ENCODE measurements around the gene IPO13. TPM values are rescaled to one million over a fixed set of nuclear protein-coding genes. Genes with fewer than 3 reads are reported as not detected.

Gene IPO13
- total RNA-seq, 2 donors from 2014 or later, result 22.2 to 34.3 TPM

GRCh38 chr1:43954036-43954435 lies 7.3 kb downstream of the IPO13 start:
- no peak overlapping the region for H3K4me3 ChIP-seq
- TF ChIP-seq, protein P1, sequence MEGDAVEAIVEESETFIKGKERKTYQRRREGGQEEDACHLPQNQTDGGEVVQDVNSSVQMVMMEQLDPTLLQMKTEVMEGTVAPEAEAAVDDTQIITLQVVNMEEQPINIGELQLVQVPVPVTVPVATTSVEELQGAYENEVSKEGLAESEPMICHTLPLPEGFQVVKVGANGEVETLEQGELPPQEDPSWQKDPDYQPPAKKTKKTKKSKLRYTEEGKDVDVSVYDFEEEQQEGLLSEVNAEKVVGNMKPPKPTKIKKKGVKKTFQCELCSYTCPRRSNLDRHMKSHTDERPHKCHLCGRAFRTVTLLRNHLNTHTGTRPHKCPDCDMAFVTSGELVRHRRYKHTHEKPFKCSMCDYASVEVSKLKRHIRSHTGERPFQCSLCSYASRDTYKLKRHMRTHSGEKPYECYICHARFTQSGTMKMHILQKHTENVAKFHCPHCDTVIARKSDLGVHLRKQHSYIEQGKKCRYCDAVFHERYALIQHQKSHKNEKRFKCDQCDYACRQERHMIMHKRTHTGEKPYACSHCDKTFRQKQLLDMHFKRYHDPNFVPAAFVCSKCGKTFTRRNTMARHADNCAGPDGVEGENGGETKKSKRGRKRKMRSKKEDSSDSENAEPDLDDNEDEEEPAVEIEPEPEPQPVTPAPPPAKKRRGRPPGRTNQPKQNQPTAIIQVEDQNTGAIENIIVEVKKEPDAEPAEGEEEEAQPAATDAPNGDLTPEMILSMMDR (IDR thresholded peaks at IDR 0.05), result no peak
- no peak for DNase-seq (ENCODE audit: low spot score)
- H3K4me1 ChIP-seq (ENCODE audit: control insufficient read depth in 1 of 2, low read depth in 2 of 2), result peaks cover 0 to 2% of the 10 kb centered on the region in 2 donors
- no peaks in the 10 kb centered on the region for H3K27me3 ChIP-seq (replicated peaks; ENCODE audit: insufficient read depth)
- ATAC-seq (ENCODE audit: insufficient number of reproducible peaks, low FRiP score, low read depth), result no peak
- no peak overlapping the region for H3K27ac ChIP-seq
- H3K36me3 ChIP-seq, result peaks cover 23% of the 10 kb centered on the region
- H3K9me3 ChIP-seq, result no peaks in the 10 kb centered on the region

GRCh38 chr1:43956234-43956633 lies 9.5 kb downstream of the IPO13 start:
- no peak overlapping the region for H3K27ac ChIP-seq
- ATAC-seq (ENCODE audit: insufficient number of reproducible peaks, low FRiP score, low read depth) (no peak), DNase-seq (ENCODE audit: low spot score) (no peak)
- H3K9me3 ChIP-seq, result no peaks in the 10 kb centered on the region
- TF ChIP-seq, protein P1 (IDR thresholded peaks at IDR 0.05), result no peak
- no peak overlapping the region for H3K4me3 ChIP-seq
- H3K36me3 ChIP-seq, result peaks cover 33% of the 10 kb centered on the region
- H3K4me1 ChIP-seq (ENCODE audit: control insufficient read depth in 1 of 2, low read depth in 2 of 2), result no peaks in the 10 kb centered on the region
- no peaks in the 10 kb centered on the region for H3K27me3 ChIP-seq (replicated peaks; ENCODE audit: insufficient read depth)

DNA sequence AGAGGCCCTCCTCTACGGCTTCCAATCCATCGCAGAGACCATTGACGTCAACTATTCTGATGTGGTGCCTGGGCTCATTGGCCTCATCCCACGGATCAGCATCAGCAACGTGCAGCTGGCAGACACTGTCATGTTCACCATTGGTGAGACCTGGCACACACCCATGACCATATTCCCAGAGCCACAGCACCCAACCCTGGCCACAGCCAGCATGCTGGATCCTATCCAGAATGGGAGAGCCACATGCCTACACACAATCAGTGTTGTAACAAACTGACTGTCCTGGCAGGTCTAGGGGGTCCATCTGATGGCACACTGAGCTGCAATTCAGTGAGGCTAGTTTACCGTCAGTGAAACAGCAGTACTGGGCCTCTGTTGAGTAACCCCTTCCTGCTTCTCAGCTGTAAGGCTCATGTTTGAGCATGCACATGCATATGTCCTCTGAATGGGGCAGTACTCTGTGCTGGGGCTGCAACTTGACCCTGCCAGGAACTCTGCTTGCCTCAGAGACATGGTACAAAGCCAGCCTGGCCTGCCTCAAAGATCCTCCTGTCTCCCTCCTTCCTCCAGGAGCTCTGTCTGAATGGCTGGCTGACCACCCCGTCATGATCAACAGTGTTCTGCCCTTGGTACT lies 10.8 kb downstream of the IPO13 start:
- TF ChIP-seq, protein P1 (IDR thresholded peaks at IDR 0.05), result no peak
- DNase-seq (ENCODE audit: low spot score) (no peak), ATAC-seq (ENCODE audit: insufficient number of reproducible peaks, low FRiP score, low read depth) (no peak)
- H3K27ac ChIP-seq, result no peak overlapping the region
- H3K4me3 ChIP-seq, result no peak overlapping the region
- H3K36me3 ChIP-seq, result peaks cover 37% of the 10 kb centered on the region
- H3K27me3 ChIP-seq (replicated peaks; ENCODE audit: insufficient read depth), result no peaks in the 10 kb centered on the region
- H3K4me1 ChIP-seq (ENCODE audit: control insufficient read depth in 1 of 2, low read depth in 2 of 2), result no peaks in the 10 kb centered on the region
- H3K9me3 ChIP-seq, result no peaks in the 10 kb centered on the region

- peaks cover 47% of the 10 kb centered on the region for H3K36me3 ChIP-seq
- H3K27me3 ChIP-seq (replicated peaks; ENCODE audit: insufficient read depth), result no peaks in the 10 kb centered on the region
- no peaks in the 10 kb centered on the region for H3K9me3 ChIP-seq
- H3K4me1 ChIP-seq (ENCODE audit: control insufficient read depth in 1 of 2, low read depth in 2 of 2), result no peaks in the 10 kb centered on the region
- TF ChIP-seq, protein P1 (IDR thresholded peaks at IDR 0.05), result no peak
- H3K27ac ChIP-seq, result no peak overlapping the region
- DNase-seq (ENCODE audit: low spot score) (no peak), ATAC-seq (ENCODE audit: insufficient number of reproducible peaks, low FRiP score, low read depth) (no peak)
- no peak overlapping the region for H3K4me3 ChIP-seq
Observed at GRCh38 chr1:43958351-43959255, 11.9 kb downstream of the IPO13 start.

DNA sequence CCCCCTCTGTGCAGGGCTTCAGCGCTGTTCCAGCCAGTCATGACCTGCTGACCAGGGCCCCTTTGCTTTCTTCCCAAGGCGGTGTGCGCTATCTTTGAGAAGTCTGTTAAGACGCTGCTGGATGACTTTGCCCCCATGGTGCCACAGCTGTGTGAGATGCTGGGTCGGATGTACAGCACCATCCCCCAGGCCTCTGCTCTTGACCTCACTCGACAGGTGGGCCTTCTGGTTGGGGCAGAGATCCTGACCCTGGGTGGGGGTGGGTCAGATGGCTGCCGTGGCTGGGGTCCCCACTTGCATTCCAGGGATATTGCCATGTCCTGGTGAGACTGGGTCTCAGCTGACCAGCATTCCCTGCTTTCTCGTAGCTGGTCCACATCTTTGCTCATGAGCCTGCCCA lies 14.0 kb downstream of the IPO13 start:
- Histone ChIP-seq H3K4me3 (no peak overlapping the region), H3K27ac (no peak overlapping the region), H3K9me3 (no peaks in the 10 kb centered on the region), H3K4me1 (ENCODE audit: control insufficient read depth in 1 of 2, low read depth in 2 of 2) (no peaks in the 10 kb centered on the region), H3K36me3 (peaks cover 54% of the 10 kb centered on the region), H3K27me3 (replicated peaks; ENCODE audit: insufficient read depth) (no peaks in the 10 kb centered on the region)
- ATAC-seq (ENCODE audit: insufficient number of reproducible peaks, low FRiP score, low read depth) (no peak), DNase-seq (ENCODE audit: low spot score) (no peak)
- TF ChIP-seq, protein P1 (IDR thresholded peaks at IDR 0.05), result no peak
